LNCAP (cell line): ENCODE measurements around the gene ANO10.

Experiments
- TF ChIP-seq, protein P1 (sequence below): fragments of 450-650 bp; IDR thresholded peaks from 2 replicates; pipeline ENCODE4 v1.5.1; 2017; ENCODE audit warnings: mild to moderate bottlenecking

Gene ANO10

DNA sequence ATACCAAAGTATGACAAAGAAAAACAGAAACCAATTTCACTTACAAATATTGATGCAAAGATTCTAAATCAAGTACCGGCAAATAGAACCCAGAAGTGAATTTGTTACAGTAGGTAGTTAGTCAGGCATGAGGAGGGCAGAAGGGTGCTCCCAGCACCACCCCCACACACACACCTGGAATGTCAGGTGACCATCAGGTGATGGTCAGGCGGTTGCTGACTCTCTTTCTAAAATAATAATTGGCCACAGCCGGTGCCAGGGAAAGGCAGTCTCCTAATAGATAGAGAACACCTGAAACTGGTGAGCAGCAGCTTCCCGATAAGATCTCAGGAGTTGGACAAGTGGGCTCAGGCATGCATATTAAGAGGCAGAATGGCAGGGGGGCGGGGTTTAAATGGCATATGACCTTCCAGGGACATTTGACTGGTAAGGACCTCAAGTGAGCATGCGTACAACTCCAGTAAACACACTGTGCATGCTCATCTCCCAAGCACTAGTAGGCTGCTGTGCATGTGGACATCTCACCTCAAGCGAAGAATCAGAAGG, 131.1 kb downstream of the ANO10 start:
- TF ChIP-seq, protein P1, sequence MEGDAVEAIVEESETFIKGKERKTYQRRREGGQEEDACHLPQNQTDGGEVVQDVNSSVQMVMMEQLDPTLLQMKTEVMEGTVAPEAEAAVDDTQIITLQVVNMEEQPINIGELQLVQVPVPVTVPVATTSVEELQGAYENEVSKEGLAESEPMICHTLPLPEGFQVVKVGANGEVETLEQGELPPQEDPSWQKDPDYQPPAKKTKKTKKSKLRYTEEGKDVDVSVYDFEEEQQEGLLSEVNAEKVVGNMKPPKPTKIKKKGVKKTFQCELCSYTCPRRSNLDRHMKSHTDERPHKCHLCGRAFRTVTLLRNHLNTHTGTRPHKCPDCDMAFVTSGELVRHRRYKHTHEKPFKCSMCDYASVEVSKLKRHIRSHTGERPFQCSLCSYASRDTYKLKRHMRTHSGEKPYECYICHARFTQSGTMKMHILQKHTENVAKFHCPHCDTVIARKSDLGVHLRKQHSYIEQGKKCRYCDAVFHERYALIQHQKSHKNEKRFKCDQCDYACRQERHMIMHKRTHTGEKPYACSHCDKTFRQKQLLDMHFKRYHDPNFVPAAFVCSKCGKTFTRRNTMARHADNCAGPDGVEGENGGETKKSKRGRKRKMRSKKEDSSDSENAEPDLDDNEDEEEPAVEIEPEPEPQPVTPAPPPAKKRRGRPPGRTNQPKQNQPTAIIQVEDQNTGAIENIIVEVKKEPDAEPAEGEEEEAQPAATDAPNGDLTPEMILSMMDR: no peak

DNA sequence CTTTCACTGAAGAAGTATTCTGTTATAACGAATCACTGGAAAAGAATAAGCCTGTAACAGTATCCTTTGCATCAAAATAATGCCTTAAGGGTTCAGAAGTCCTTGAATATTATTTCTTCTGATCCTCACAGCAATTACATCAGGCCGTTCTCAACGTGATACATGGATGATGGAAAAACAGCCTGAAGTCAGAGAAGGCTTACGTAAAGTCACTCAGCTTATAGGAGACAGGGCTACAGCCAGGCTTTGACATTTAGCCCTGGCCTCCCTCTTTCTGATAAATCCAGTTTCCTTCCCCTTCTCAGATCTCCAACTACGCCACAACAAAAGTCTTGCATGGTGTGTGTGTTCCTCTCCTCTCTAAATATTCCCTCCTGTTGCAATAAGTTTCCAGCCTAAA, 131.9 kb downstream of the ANO10 start:
- TF ChIP-seq, protein P1: no peak

DNA sequence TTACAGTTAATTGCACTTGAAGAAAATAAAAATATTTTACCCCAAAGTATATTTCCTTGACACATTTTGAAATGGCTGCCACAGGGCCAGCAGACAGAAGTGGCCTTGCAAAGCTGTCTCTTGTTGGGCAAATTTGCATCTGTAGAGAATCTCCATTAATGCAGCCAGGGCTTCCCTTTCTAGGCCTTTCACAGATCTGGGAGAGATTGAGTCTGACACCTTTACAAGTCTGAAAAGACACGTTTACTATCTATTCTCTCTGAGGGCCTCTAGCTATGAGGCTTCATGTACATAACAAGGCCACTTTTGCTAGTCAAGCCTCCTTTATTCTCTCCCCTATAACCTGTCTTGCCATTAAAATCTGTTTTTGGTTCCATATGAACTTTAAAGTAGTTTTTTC, 135.9 kb downstream of the ANO10 start:
- TF ChIP-seq, protein P1: no peak

- TF ChIP-seq, protein P1: no peak
These were observed 136.8 kb downstream of the ANO10 start for GRCh38 chr3:43484926-43485488.

GRCh38 chr3:43481375-43481774, 140.4 kb downstream of the ANO10 start:
- TF ChIP-seq, protein P1: no peak

DNA sequence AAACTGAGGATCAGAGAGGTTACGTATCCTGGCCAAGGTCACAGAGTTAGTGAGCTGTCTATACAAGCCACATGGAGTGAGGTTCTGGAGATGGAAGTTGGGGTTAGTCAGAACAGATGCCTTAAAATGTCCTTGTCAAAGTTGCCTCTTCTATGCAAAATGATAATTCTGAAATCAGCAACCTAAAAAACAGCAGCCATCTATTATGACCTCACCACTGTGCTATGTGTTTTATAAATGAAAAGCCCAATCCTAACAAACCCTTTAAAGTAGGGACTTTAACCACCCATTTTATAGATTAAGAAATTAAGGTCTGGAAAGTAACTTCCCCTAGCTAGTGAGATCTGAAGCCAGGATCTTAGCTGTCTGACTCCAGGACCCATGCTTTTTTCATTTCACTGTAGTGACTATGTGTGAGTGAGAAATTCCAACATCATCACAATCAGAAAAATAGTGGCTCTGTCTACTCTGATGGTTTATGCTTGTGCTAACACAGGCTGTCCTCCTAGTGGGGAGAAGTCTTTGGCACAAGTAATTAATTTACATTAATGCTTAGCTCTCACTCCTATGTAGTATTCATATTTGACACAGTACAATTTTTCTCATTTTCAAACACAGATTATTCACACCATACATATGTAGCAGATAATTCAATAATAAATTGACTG, 143.6 kb downstream of the ANO10 start:
- TF ChIP-seq, protein P1: no peak

- TF ChIP-seq, protein P1: no peak
These were observed 144.2 kb downstream of the ANO10 start for GRCh38 chr3:43477600-43477999.
